H9 (cell line): ENCODE measurements around the gene ALDH9A1. TPM values are rescaled to one million over a fixed set of nuclear protein-coding genes. Genes with fewer than 3 reads are reported as not detected.

Experiments
- DNase-seq: peaks from one replicate; pipeline ENCODE4 v3.0.0-alpha.2; 2017
- H2AFZ ChIP-seq: one replicate; pipeline ENCODE4 v1.6.1; 2013; ENCODE audit warnings: mild to moderate bottlenecking, low read length, control low read depth, moderate library complexity
- H2AK5ac ChIP-seq: 2 replicates; pipeline ENCODE4 v1.6.1; 2013; ENCODE audit warnings: low read length, control low read depth, mixed read lengths; ENCODE audit not compliant: insufficient read length
- H2BK120ac ChIP-seq: one replicate; pipeline ENCODE4 v1.6.1; 2013; ENCODE audit warnings: low read depth, mild to moderate bottlenecking, low read length, control low read depth, inconsistent platforms; ENCODE audit not compliant: poor library complexity, severe bottlenecking
- H2BK12ac ChIP-seq: 2 replicates; pipeline ENCODE4 v1.6.1; 2013; ENCODE audit warnings: low read length, control low read depth, mixed read lengths, low read depth; ENCODE audit not compliant: insufficient read length
- H2BK15ac ChIP-seq: 2 replicates; pipeline ENCODE4 v1.6.1; 2013; ENCODE audit warnings: low read depth, low read length, control low read depth
- H2BK20ac ChIP-seq: one replicate; pipeline ENCODE4 v1.6.1; 2013; ENCODE audit warnings: low read depth, mild to moderate bottlenecking, low read length, control low read depth, inconsistent platforms; ENCODE audit not compliant: poor library complexity, severe bottlenecking
- H2BK5ac ChIP-seq: 2 replicates; pipeline ENCODE4 v1.6.1; 2013; ENCODE audit warnings: low read length, control low read depth, mixed read lengths; ENCODE audit not compliant: insufficient read length
- H3K14ac ChIP-seq: 2 replicates; pipeline ENCODE4 v1.6.1; 2013; ENCODE audit warnings: low read length, control low read depth; ENCODE audit not compliant: insufficient read depth
- H3K18ac ChIP-seq: 2 replicates; pipeline ENCODE4 v1.6.1; 2013; ENCODE audit warnings: low read depth, mild to moderate bottlenecking, mixed read lengths, low read length, control low read depth; ENCODE audit not compliant: insufficient read length
- H3K23ac ChIP-seq: 2 replicates; pipeline ENCODE4 v1.6.1; 2013; ENCODE audit warnings: low read length, control low read depth, mixed read lengths, low read depth; ENCODE audit not compliant: insufficient read length
- H3K23me2 ChIP-seq: 2 replicates; pipeline ENCODE4 v1.6.1; 2013; ENCODE audit warnings: low read depth, mild to moderate bottlenecking, mixed read lengths, low read length, control low read depth; ENCODE audit not compliant: insufficient read length, poor library complexity, severe bottlenecking
- H3K27ac ChIP-seq: 2 replicates; pipeline ENCODE4 v1.5.1; 2013; ENCODE audit warnings: low read length, control low read depth, mixed read lengths, low read depth; ENCODE audit not compliant: insufficient read length
- H3K27me3 ChIP-seq: 2 replicates; pipeline ENCODE4 v1.6.1; 2013; ENCODE audit warnings: low read length, control low read depth, inconsistent platforms; ENCODE audit not compliant: insufficient read depth
- H3K4ac ChIP-seq: 2 replicates; pipeline ENCODE4 v1.6.1; 2013; ENCODE audit warnings: low read depth, mild to moderate bottlenecking, control low read depth, inconsistent platforms, low read length, moderate library complexity
- H3K4me1 ChIP-seq: 2 replicates; pipeline ENCODE4 v1.6.1; 2013; ENCODE audit warnings: low read length, control low read depth, inconsistent platforms; ENCODE audit not compliant: insufficient read depth
- H3K4me2 ChIP-seq: 2 replicates; pipeline ENCODE4 v1.6.1; 2013; ENCODE audit warnings: low read length, control low read depth, mixed read lengths; ENCODE audit not compliant: insufficient read length, insufficient read depth
- H3K56ac ChIP-seq: 2 replicates; pipeline ENCODE4 v1.6.1; 2013; ENCODE audit warnings: low read depth, mild to moderate bottlenecking, mixed read lengths, low read length, control low read depth; ENCODE audit not compliant: insufficient read length
- H3K79me1 ChIP-seq: 2 replicates; pipeline ENCODE4 v1.6.1; 2013; ENCODE audit warnings: low read depth, mild to moderate bottlenecking, moderate library complexity, low read length, control low read depth, inconsistent platforms; ENCODE audit not compliant: insufficient read depth, poor library complexity, severe bottlenecking
- H3K79me2 ChIP-seq: 2 replicates; pipeline ENCODE4 v1.6.1; 2013; ENCODE audit warnings: low read length, control low read depth, inconsistent platforms; ENCODE audit not compliant: insufficient read depth
- H3K9ac ChIP-seq: 2 replicates; pipeline ENCODE4 v1.6.1; 2013; ENCODE audit warnings: low read length, control low read depth, mixed read lengths; ENCODE audit not compliant: insufficient read length; ENCODE audit errors: extremely low read depth
- H3K9me3 ChIP-seq: one replicate; pipeline ENCODE4 v1.6.1; 2013; ENCODE audit warnings: low read depth, low read length, inconsistent platforms; ENCODE audit not compliant: control insufficient read depth
- H3T11ph ChIP-seq: one replicate; pipeline ENCODE4 v1.6.1; 2013; ENCODE audit warnings: mild to moderate bottlenecking, low read length, control low read depth, inconsistent platforms
- H4K20me1 ChIP-seq: one replicate; pipeline ENCODE4 v1.6.1; 2013; ENCODE audit not compliant: control insufficient read depth, insufficient read length, insufficient read depth
- H4K5ac ChIP-seq: 2 replicates; pipeline ENCODE4 v1.6.1; 2013; ENCODE audit warnings: low read depth, mild to moderate bottlenecking, mixed read lengths, low read length, control low read depth; ENCODE audit not compliant: insufficient read length
- H4K8ac ChIP-seq: replicated peaks from 2 replicates; pipeline ENCODE4 v1.6.1; 2013; ENCODE audit warnings: low read length, control low read depth, mixed read lengths, low read depth; ENCODE audit not compliant: insufficient read length
- H4K91ac ChIP-seq: 2 replicates; pipeline ENCODE4 v1.6.1; 2013; ENCODE audit warnings: low read depth, mild to moderate bottlenecking, moderate library complexity, mixed read lengths, low read length, control low read depth; ENCODE audit not compliant: insufficient read length
- H3K27ac Mint-ChIP-seq, 3 experiments: 2 replicates in 2 of 3; 3 replicates in 1 of 3; pipeline ENCODE4 v1.8.0; 2020 to 2021; ENCODE audit warnings: mixed read lengths in 3 of 3, mild to moderate bottlenecking in 1 of 3, moderate library complexity in 1 of 3
- H3K27me3 Mint-ChIP-seq: 2 replicates; pipeline ENCODE4 v1.8.0; 2021; ENCODE audit warnings: low read depth, mild to moderate bottlenecking, moderate library complexity, mixed read lengths
- H3K36me3 Mint-ChIP-seq, 3 experiments: 2 replicates in 2 of 3; 3 replicates in 1 of 3; pipeline ENCODE4 v1.8.0; 2020 to 2021; ENCODE audit warnings: low read depth in 3 of 3, mixed read lengths in 3 of 3; ENCODE audit not compliant: insufficient read depth in 1 of 3
- H3K4me1 Mint-ChIP-seq, 2 experiments: 2 replicates each; pipeline ENCODE4 v1.8.0; 2020; ENCODE audit warnings: mixed read lengths in 2 of 2
- H3K4me3 Mint-ChIP-seq, 2 experiments: 2 replicates in 1 of 2; 3 replicates in 1 of 2; pipeline ENCODE4 v1.8.0; 2020 to 2021; ENCODE audit warnings: mild to moderate bottlenecking in 2 of 2, mixed read lengths in 2 of 2, moderate library complexity in 1 of 2
- H3K9me3 Mint-ChIP-seq, 2 experiments: 2 replicates in 1 of 2; 3 replicates in 1 of 2; pipeline ENCODE4 v1.8.0; 2020; ENCODE audit warnings: mild to moderate bottlenecking in 2 of 2, mixed read lengths in 2 of 2, moderate library complexity in 1 of 2
- WGBS: extraction: QIAGEN DNeasy Blood & Tissue Kit; methylation state at CpG from one replicate; pipeline ENCODE4 v1.1.7; 2013; ENCODE audit warnings: missing lambda C conversion rate, low lambda C conversion rate, mixed read lengths; ENCODE audit not compliant: insufficient read length; ENCODE audit errors: extremely low coverage; 5-methylcytosine and 5-hydroxymethylcytosine counted together
- total RNA-seq: library from RNA; stranded (reverse); gene quantifications from 2 replicates; pipeline ENCODE4 v1.2.1, GENCODE V29; 2021
- TF ChIP-seq, protein P1 (sequence below): fragments of 200-600 bp; sonication (generic); conservative IDR thresholded peaks from 3 replicates; pipeline ENCODE4 v1.8.0; 2021; ENCODE audit warnings: antibody characterized with exemption, mild to moderate bottlenecking

ALDH9A1 gene
- total RNA-seq, 1 experiment from 2014 or later: 55.0 TPM

DNA sequence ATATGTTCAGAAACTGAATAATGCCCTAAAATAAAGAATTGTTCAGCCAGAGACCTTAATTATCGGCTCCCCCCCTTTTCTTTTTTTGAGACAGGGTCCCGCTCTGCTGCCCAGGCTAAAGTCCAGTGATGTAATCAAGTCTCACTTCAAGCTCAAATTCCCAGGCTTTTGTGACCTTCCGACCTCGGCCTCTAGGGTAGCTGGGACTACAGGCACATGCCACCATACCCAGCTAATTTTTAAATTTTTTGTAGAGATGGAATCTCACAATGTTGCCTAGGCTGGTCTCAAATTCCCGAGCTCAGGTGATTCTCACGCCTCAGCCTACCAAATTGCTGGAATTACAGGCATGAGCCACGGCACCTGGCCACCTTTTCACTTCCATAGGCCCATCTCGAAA lies 43.8 kb upstream of the ALDH9A1 start:
- H3K9ac ChIP-seq: no peak overlapping the region
- H4K5ac ChIP-seq: no peak overlapping the region
- no peak overlapping the region for H2BK5ac ChIP-seq
- H4K91ac ChIP-seq: no peak overlapping the region
- no peak overlapping the region for H4K8ac ChIP-seq
- no peak overlapping the region for H2AFZ ChIP-seq
- no peak overlapping the region for H3K4me2 ChIP-seq
- H3T11ph ChIP-seq: no peak overlapping the region
- no peaks in the 10 kb centered on the region for H3K9me3 ChIP-seq
- no CpG with 5 or more reads among the region's 8 CpGs for WGBS
- no peak for DNase-seq
- no peak overlapping the region for H3K18ac ChIP-seq
- H3K36me3 Mint-ChIP-seq: peaks cover 8 to 43% (median 33%) of the 10 kb centered on the region in 3 experiments; a peak in 6 of 7 replicates
- no peak overlapping the region for H2BK15ac ChIP-seq
- no peaks in the 10 kb centered on the region for H4K20me1 ChIP-seq
- TF ChIP-seq, protein P1, sequence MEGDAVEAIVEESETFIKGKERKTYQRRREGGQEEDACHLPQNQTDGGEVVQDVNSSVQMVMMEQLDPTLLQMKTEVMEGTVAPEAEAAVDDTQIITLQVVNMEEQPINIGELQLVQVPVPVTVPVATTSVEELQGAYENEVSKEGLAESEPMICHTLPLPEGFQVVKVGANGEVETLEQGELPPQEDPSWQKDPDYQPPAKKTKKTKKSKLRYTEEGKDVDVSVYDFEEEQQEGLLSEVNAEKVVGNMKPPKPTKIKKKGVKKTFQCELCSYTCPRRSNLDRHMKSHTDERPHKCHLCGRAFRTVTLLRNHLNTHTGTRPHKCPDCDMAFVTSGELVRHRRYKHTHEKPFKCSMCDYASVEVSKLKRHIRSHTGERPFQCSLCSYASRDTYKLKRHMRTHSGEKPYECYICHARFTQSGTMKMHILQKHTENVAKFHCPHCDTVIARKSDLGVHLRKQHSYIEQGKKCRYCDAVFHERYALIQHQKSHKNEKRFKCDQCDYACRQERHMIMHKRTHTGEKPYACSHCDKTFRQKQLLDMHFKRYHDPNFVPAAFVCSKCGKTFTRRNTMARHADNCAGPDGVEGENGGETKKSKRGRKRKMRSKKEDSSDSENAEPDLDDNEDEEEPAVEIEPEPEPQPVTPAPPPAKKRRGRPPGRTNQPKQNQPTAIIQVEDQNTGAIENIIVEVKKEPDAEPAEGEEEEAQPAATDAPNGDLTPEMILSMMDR: no peak
- H3K23ac ChIP-seq: no peak overlapping the region
- H3K56ac ChIP-seq: no peak overlapping the region
- no peaks in the 10 kb centered on the region for H3K79me1 ChIP-seq
- no peak overlapping the region for H3K27ac Mint-ChIP-seq
- H3K4me3 Mint-ChIP-seq: no peak overlapping the region
- no peaks in the 10 kb centered on the region for H3K79me2 ChIP-seq
- no peak overlapping the region for H3K14ac ChIP-seq
- no peak overlapping the region for H3K4ac ChIP-seq
- H2BK120ac ChIP-seq: no peak overlapping the region
- H3K9me3 Mint-ChIP-seq: no peaks in the 10 kb centered on the region
- no peak overlapping the region for H2BK12ac ChIP-seq
- H3K27me3 ChIP-seq: no peaks in the 10 kb centered on the region
- no peak overlapping the region for H2AK5ac ChIP-seq
- no peaks in the 10 kb centered on the region for H3K23me2 ChIP-seq
- H2BK20ac ChIP-seq: no peak overlapping the region
- no peak overlapping the region for H3K27ac ChIP-seq
- no peaks in the 10 kb centered on the region for H3K27me3 Mint-ChIP-seq
- H3K4me1 ChIP-seq: 0 out of 2 replicates have a peak, but pooled peaks cover 2% of the 10 kb centered on the region
- H3K4me1 Mint-ChIP-seq: peaks cover 0 to 7% of the 10 kb centered on the region in 2 experiments; a peak in 2 of 4 replicates
